ENCODE results near the gene SH3D19. TPM values are rescaled to one million over a fixed set of nuclear protein-coding genes. Genes with fewer than 3 reads are reported as not detected.

Gene SH3D19, protein sequence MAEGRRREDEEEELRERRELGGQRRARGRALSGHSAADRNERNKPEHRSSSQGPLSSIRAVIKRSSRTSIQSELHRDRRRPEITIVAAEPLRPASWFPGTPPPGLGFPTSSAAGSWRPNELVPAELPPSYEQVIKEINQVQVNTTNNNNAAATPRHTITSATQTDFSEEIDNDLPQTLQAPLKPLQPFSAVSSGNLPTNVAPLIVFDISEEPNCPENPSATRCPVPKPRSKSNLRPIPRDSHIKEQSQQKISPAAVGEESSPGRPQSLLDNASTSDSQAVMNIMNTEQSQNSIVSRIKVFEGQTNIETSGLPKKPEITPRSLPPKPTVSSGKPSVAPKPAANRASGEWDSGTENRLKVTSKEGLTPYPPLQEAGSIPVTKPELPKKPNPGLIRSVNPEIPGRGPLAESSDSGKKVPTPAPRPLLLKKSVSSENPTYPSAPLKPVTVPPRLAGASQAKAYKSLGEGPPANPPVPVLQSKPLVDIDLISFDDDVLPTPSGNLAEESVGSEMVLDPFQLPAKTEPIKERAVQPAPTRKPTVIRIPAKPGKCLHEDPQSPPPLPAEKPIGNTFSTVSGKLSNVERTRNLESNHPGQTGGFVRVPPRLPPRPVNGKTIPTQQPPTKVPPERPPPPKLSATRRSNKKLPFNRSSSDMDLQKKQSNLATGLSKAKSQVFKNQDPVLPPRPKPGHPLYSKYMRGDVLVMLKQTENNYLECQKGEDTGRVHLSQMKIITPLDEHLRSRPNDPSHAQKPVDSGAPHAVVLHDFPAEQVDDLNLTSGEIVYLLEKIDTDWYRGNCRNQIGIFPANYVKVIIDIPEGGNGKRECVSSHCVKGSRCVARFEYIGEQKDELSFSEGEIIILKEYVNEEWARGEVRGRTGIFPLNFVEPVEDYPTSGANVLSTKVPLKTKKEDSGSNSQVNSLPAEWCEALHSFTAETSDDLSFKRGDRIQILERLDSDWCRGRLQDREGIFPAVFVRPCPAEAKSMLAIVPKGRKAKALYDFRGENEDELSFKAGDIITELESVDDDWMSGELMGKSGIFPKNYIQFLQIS
- 10 to 100 TPM; 40.2 to 53.8 (median 46.9) TPM for total RNA-seq
- long read RNA-seq, partial matches to known transcripts = 1 of 3 reads
- long read RNA-seq, other reads (novel, unspliced or antisense) = 2 of 3 reads

DNA sequence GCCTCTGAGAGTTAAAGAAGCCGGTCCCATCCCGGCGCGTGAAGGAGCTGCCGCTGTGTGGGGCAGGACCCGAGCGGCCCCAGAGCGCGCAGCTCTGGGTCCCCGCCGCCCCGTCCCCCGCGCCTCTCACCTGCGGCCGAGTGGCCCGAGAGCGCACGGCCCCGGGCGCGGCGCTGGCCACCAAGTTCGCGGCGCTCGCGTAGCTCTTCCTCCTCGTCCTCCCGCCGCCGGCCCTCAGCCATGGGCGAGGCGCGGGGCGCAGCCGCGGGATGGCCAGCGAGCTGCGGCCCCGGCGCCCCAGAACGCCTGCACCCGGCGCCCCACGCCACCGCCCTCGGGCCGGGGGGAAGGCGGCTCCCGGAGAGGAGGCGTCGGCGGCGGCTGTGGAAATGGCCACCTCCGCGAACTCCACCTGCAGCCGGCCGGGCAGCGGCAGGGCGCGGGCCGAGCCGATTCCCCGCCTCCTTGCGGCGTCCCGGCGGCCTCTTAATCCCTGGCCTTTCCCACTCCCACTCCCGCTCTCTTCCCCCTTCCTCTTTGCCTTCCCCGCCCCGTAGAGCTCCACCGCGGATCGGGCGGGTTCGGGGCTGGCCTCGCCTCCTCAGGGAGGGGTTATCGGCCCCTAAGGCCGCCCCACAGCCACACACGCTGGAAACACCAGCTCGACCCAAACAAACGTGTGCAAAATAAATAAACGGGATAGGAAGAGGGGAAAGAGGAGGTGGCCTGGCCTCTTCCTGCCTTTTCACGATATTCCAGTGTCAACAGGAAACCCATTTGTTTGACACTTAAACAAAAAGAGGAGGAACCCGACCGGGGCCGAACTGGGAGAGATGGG is at the start of gene SH3D19:
Gene SH3D19, minus strand, starts transcription at position 495 of the 838 bp plus-strand sequence. Its CDS starts 253 bp downstream, at position 242.
- 0% methylated on average over 18 of the region's 88 CpGs for whole genome bisulfite sequencing (ENCODE audit: insufficient coverage, low coverage, low lambda C conversion rate, missing lambda C conversion rate)
- peak; percentile 89 to 97 (median 90) for ATAC-seq
- TF ChIP-seq, protein P1, sequence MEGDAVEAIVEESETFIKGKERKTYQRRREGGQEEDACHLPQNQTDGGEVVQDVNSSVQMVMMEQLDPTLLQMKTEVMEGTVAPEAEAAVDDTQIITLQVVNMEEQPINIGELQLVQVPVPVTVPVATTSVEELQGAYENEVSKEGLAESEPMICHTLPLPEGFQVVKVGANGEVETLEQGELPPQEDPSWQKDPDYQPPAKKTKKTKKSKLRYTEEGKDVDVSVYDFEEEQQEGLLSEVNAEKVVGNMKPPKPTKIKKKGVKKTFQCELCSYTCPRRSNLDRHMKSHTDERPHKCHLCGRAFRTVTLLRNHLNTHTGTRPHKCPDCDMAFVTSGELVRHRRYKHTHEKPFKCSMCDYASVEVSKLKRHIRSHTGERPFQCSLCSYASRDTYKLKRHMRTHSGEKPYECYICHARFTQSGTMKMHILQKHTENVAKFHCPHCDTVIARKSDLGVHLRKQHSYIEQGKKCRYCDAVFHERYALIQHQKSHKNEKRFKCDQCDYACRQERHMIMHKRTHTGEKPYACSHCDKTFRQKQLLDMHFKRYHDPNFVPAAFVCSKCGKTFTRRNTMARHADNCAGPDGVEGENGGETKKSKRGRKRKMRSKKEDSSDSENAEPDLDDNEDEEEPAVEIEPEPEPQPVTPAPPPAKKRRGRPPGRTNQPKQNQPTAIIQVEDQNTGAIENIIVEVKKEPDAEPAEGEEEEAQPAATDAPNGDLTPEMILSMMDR (IDR thresholded peaks at IDR 0.05) = no peak
- peak; percentile 93 for TF ChIP-seq POLR2A (IDR thresholded peaks at IDR 0.05)
- Histone ChIP-seq H3K9me3 (no peaks in the 10 kb centered on the region), H3K27me3 (no peaks in the 10 kb centered on the region), H3K27ac (peak within 1 kb of the TSS; percentile 94 to 99 (median 96)), H3K36me3 (no peaks in the 10 kb centered on the region), H3K4me1 (peaks cover 0 to 44% (median 12%) of the 10 kb centered on the region in 4 donors), H3K4me3 (peak within 1 kb of the TSS; percentile 65 to 91 (median 77))
- intact Hi-C loops (cut with DNase I) = no loop called here
- DNase-seq = peak; percentile 90 to 96 (median 95)

DNA sequence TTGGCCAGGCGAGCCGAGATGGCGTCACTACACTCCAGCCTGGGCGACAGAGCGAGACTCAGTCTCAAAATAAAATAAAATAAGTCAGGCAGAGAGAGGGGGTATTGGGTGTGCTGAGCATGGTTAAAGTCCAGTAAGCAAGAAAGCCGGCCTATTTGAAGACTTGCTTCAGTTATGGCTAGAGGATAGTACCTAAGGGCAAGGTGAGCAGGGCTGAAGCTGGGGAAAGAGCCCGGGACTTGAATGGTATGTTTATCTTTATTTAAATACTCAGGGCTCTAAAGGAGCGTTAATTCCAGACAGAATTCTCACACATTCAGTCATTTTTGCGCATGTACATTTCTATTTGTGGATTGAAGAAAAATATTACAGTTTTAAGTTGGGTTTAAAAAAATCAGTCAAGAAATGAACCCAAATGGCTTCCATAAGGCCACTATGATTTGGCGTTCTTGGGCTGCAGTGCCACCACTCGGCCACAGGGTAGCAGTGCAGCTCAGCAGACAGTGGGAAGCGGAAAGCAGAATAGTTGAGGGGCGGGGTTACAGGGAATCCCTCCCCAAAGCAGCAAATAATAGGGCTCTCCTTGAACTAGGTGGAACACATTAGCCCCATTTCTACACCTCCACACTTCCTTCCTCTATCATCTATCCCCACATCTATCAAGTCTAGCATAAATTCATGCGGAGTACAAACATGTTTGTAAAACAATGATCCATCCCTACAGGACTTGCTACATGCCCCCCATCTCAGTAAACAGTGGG is 37.2 kb upstream of the SH3D19 start:
- Histone ChIP-seq H3K27ac (no peak overlapping the region), H3K36me3 (no peaks in the 10 kb centered on the region), H3K9me3 (no peaks in the 10 kb centered on the region), H3K4me1 (peaks cover 0 to 4% (median 0%) of the 10 kb centered on the region in 4 donors), H3K27me3 (no peaks in the 10 kb centered on the region), H3K4me3 (no peak overlapping the region)
- DNase-seq (peak; percentile 73 to 83 (median 77)), ATAC-seq (peak; percentile 100)
- TF ChIP-seq, protein P1 (IDR thresholded peaks at IDR 0.05) = peak; percentile 94 to 98 (median 96)
- no peak for TF ChIP-seq POLR2A (IDR thresholded peaks at IDR 0.05)
- intact Hi-C loops (cut with DNase I) = loop anchor here in 1 of 2 donors (10.0 kb wide), 1 partner anchor 248 kb away; no protein-coding TSS in a partner anchor
- 13% methylated on average over 9 of the region's 14 CpGs for WGBS (ENCODE audit: insufficient coverage, low coverage, low lambda C conversion rate, missing lambda C conversion rate)

DNA sequence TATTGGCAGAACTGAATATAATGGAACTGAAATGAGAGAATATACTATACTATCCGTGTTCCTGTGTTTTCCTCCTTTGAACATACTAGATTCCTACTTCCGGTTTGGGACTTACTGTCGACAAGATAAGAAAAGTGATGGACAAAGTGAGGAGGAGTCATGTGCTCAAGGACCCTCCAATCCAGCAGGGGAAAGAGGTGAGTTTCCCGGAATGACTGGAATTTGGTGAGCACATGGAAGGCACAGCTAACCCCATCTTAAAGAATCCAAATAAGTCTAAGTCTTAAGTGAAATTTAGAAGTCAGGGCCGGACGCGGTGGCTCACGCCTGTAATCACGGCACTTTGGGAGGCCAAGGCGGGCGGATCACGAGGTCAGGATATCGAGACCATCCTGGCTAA is 36.6 kb upstream of the SH3D19 start:
- H3K4me1 ChIP-seq = peaks cover 0 to 4% (median 0%) of the 10 kb centered on the region in 4 donors
- intact Hi-C loops (cut with DNase I) = loop anchor here in 1 of 2 donors (10.0 kb wide), 1 partner anchor 247 kb away; no protein-coding TSS in a partner anchor
- no peaks in the 10 kb centered on the region for H3K9me3 ChIP-seq
- H3K27ac ChIP-seq = no peak overlapping the region
- H3K27me3 ChIP-seq = no peaks in the 10 kb centered on the region
- ATAC-seq (no peak), DNase-seq (no peak)
- TF ChIP-seq POLR2A (IDR thresholded peaks at IDR 0.05) = no peak
- TF ChIP-seq, protein P1 (IDR thresholded peaks at IDR 0.05) = no peak
- 73% methylated on average over 9 of the region's 13 CpGs for WGBS (ENCODE audit: insufficient coverage, low coverage, low lambda C conversion rate, missing lambda C conversion rate)
- H3K4me3 ChIP-seq = no peak overlapping the region
- no peaks in the 10 kb centered on the region for H3K36me3 ChIP-seq
